GM19455 (cell line): ENCODE measurements around the gene FARP1.
"Not testable (repeated sequence)": the region's sequence is repeated elsewhere in the genome, so short reads cannot be mapped to it uniquely, and the experiment has no call there.

Source experiments
- ATAC-seq: cut with Tn5 transposase; IDR thresholded peaks from one replicate; pipeline ENCODE4 v1.9.1; 2021; ENCODE audit not compliant: unreplicated experiment

The FARP1 gene

DNA sequence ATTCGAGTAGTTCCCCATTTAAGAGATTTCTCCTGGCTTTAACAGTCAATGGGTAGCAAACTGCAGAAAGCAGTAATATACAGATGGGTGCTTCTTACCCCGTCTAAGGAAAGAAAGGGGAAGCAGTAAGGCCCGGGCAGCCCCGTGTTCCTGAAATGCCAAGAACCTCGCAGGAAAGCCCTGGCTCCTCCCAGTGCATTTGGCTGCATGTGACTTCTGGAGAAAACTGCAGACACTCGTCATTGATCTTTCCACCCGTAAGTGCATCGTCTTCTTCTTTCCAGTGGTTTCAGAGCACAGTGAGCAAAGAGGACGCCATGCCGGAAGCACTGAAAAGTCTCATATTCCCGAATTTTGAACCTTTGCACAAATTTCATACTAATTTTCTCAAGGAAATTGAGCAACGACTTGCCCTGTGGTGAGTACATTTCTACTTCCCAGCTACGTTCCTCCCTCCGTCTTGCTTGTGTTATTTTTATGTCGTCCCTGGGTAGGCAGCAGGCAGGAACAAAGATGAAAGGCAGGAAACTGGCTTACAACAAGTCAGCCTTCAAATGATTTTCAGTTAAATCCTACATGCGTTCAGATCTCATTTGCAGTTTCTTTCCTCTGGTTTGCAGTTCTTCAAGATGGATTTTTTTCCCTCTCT lies 268.8 kb downstream of the FARP1 start:
- ATAC-seq, result no peak

DNA sequence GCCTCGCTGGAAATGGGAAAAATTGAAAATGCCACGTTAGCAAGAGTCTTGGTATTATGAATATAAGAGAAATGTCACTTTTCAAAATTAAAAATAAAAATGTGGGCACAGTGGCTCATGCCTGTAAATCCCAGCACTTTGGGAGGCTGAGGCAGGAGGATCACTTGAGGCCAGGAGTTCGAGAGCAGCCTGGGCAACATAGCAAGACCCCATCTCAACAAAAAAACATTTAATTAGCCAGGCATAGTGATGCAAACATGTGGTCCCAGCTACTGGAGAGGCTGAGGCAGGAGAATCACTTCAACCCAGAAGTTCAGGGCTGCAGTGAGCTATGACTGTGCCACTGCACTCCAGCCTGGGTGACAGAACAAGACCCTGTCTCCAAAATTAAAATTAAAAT lies 270.4 kb downstream of the FARP1 start:
- not testable (repeated sequence) for ATAC-seq

GRCh38 chr13:98413796-98414195 lies 270.9 kb downstream of the FARP1 start:
- no peak for ATAC-seq

GRCh38 chr13:98415326-98416070 lies 272.6 kb downstream of the FARP1 start:
- no peak for ATAC-seq

DNA sequence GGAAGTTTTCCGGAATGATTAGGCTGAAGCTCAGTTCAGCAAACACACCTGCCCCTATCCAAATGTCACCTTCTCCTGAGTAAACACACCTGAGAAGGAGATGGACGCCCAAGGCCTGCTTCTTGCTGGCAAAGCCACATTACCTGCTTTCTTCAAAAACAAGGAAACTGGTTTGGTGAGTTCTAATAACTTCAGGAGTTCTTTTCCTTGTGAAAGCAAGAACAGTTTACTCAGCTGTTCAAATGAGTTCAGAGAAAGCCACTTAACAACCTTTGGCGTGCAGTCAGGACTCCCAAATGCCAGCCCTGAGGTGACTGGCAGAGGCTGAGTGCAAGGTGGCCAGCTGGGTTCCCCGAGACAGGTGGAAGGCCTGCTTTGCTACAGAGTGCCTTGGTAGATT lies 273.5 kb downstream of the FARP1 start:
- ATAC-seq, result no peak

DNA sequence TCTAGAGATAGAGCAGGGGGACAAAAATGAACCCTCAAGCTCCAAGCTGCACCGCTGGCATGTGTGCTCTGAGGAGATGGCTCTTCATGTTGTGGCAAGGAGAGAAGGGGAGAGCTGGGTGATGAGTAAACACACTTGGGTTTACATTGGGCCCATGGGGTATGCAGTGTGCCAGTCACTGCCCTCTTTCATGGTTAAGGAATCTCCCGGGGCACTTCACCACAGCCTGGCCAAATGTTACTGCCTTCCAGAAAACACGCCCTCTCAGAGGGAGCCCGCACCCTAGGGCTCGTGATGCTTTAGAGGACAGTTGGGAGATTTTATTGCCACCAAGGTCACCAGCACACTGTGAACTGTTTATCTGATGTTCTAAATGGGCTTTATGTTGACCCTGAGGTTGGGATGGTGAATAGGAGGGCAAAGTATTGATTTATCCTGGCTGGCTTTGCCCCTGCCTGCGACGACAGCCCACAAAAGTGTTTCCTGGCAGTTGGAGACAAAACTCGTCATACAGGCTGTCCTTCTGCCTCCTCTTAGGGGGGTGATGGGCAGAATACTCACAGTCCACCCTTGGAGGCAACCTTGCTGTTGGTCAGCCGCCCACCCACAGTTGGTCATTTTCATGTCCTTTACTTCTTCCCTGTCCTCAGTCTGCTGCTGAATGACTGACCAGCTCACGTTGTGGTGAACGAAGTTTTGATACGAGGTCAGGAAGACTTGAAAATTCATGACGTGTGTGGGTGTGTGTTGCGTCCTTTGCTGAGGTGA lies 277.1 kb downstream of the FARP1 start:
- no peak for ATAC-seq

DNA sequence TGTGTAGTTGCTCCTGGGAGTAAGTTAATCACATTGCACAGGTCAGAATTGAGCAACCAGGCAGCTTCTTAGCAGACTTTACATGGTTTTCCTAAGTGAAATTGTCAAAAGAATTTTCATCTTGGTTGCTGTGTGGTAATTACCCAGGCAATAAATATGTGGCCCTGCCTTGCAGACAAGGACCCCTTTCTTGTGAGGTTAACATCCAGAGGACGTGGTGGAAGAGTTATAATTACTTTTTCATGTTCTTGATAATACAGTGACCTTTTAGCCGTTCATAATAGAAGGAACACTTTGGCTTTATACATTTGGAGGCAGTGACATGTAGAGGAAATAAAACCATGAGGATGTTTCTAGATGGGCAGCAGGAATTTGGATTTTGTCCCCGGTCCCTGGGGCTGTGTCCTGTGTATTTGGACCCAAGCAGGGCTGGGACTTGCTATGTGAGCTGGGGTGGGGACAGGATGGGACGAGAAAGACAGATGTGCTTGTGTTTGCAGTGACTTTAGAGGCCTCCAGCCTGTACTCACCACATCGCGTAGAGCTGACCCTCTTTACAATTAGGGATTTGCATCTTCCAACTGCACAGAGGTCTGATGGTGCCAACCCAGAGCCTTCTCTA lies 277.8 kb downstream of the FARP1 start:
- no peak for ATAC-seq

DNA sequence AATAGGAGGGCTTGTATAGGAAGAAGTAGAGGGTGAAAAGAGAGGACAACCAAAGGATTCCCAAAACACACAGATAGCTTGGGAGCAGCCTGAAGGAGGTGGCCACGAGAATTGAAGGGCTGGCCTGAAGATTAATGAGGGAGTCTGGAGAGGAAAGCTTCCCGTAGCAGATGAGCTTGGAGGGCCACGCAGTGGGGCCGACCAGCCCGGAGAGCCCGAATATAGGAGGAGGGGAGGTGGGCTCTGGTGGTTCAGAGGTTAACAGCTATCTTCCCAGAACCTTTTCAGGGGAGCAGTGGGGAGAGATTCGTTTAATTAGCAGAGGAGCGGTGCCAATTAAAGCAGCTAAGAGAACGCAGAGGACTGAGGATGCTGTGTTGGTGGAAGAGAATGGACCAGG lies 279.2 kb downstream of the FARP1 start:
- no peak for ATAC-seq

DNA sequence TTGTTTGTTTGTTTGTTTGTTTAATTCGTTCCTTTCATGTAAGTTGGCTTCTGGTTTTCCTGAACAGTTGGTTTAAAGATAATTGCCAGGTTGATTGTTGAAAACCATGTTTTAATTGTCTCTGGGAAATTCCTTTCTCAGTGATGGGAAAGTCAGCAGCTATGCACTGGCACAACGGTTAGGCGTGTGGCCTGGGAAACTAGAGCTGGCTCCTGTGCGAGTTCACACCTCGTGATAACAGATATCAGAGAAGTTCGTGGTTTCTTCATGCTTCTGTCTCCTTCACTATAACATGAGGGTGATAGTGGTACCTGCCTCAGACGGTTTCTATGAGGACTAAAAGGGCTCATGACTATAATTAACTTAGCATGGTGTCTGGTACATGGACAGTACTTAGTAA lies 280.5 kb downstream of the FARP1 start:
- no peak for ATAC-seq

GRCh38 chr13:98427331-98427995 lies 284.6 kb downstream of the FARP1 start:
- no peak for ATAC-seq

GRCh38 chr13:98428256-98428966 lies 285.5 kb downstream of the FARP1 start:
- no peak for ATAC-seq

DNA sequence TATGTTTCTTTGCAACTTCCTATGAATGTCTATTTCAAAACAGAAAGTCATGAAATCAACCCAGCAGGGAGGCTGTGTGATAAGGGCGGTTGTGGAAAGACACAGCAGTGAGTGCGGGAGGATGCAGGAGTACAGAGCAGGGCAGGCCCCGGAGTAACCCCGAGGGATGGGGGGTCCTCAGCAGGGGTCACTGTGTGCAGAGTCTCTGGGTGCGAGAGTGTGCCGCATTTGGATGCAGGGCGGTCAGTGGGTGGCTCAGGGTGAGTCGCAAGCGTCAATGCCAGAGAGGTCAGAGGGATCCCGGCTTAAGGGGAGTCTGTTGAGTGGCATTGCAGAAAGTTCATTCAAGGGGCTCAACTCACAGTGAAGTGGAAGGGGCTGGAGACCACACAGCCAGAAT lies 286.2 kb downstream of the FARP1 start:
- ATAC-seq, result no peak

DNA sequence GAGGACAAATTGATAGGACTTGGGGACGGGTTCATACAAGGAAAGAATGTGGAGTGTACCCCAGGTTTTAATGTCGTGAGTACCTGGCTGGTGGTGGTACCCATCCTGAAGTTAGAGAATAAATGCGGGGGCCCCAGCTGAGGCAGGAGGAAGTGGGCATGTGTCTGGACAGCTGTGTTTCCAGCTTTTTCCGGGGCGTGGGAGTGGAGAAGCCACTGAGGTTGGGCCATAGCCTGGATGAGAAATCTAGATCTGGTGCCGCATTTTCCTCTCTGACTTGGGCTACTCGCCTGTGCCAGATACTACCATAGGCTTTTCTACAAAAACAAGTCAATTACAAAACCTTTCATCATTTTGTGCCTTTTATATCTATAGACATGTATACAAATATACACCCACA lies 286.6 kb downstream of the FARP1 start:
- no peak for ATAC-seq

GRCh38 chr13:98429977-98430736 lies 287.3 kb downstream of the FARP1 start:
- no peak for ATAC-seq

DNA sequence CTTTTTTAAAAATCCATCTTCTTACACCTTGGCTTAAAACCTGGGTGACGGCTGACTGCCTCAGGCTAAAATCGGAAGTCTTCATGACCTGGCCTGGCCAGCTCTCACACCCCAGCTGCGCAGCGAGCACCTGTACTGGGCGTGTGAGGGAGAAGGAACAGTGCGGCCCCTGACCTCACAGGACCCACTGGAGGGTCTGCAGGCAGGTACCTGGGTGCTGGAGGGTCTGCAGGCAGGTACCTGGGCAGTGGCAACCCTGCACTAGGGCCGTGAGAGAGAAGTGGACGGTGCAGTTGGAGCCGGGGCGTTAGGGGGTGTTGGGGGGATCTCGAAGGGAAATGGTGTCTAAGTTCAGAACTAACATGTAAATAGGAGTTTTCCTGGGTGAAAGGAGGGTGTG lies 289.7 kb downstream of the FARP1 start:
- no peak for ATAC-seq

DNA sequence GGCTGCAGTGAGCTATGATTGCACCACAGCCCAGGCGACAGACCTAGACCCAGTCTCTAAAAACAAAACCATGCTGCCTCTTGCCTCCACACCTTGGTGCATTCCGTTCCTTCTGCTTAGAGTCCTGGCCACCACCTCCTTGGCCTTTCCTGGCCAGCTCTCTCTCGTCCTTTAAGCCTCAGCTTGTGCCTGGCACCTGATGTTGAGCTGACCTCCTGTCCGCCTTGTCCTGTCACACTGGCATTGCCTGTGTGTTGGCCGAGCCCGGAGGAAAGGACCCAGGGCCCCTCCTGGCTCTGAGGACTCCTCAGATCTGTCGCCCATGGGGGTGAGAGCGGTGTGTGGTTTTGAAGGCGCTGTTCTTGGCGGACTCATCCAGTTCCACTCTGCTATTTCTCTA lies 290.8 kb downstream of the FARP1 start:
- ATAC-seq, result no peak

- ATAC-seq, result no peak
Observed at GRCh38 chr13:98434060-98434459, 291.2 kb downstream of the FARP1 start.

DNA sequence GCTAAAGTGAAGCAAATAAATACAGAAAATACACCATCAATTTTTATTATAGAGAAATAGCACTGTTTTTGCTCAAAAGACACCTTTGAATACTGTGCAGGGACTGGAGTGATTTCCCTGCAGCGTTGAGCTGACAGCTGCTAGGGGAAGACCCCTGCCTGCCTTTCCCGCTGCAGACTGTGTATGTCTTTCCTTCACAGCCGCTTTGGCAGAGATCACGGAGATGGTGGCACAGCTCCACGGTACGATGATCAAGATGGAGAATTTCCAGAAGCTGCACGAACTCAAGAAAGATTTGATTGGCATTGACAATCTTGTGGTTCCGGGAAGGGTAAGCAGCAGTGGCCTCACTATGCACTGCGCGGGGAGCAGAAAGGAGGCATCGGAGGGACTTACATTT lies 292.5 kb downstream of the FARP1 start:
- ATAC-seq, result no peak

GRCh38 chr13:98436233-98436910 lies 293.5 kb downstream of the FARP1 start:
- no peak for ATAC-seq
